SK-N-SH (cell line): ENCODE measurements around the gene MROH2A. TPM values are rescaled to one million over a fixed set of nuclear protein-coding genes. Genes with fewer than 3 reads are reported as not detected.

ENCODE experiments used
- CTCF ChIA-PET: fragments of 300-600, 350-600 bp; formaldehyde crosslinking; extraction: SDS; loops from one replicate; lab custom pipeline; 2021; lab: Yijun Ruan, JAX
- POLR2A ChIA-PET: fragments of 350-600 bp; sonication (Branson Sonifier 250); formaldehyde crosslinking; extraction: SDS; loops from one replicate; lab custom pipeline; 2020; ENCODE audit warnings: antibody characterized with exemption, inconsistent platforms; lab: Yijun Ruan, JAX
- DNase-seq: peaks from one replicate; pipeline ENCODE4 v3.0.0; 2012
- H2AFZ ChIP-seq: fragments of 200-600 bp; sonication (generic); 2 replicates; pipeline ENCODE4 v1.8.1; 2016; ENCODE audit warnings: antibody characterized with exemption, mild to moderate bottlenecking, low read depth
- H3F3A ChIP-seq: fragments of 200-600 bp; sonication (generic); replicated peaks from 2 replicates; pipeline ENCODE3; 2016; ENCODE audit warnings: antibody characterized with exemption, mild to moderate bottlenecking; ENCODE audit not compliant: insufficient read depth
- H3K27ac ChIP-seq, 2 experiments: fragments of 200-500 bp in 1 of 2; fragments of 200-600 bp in 1 of 2; sonication (Bioruptor generic) in 1 of 2; sonication (generic), shearing (Covaris generic) in 1 of 2; 2 replicates each; pipeline versions ENCODE4 v1.5.1 to v1.6.1; 2014 to 2016; ENCODE audit warnings: low read depth in 2 of 2, inconsistent platforms in 1 of 2, low read length in 1 of 2, mild to moderate bottlenecking in 1 of 2, mixed read lengths in 1 of 2
- H3K27me3 ChIP-seq: fragments of 200-600 bp; sonication (generic), shearing (Covaris generic); 2 replicates; pipeline ENCODE4 v1.6.1; 2016; ENCODE audit warnings: mixed run types; ENCODE audit not compliant: insufficient read depth
- H3K36me3 ChIP-seq, 2 experiments: fragments of 200-500 bp in 1 of 2; fragments of 200-600 bp in 1 of 2; sonication (Bioruptor generic) in 1 of 2; sonication (generic) in 1 of 2; replicated peaks in 1 of 2; 2 replicates each; pipeline versions ENCODE3 to v1.5.1; 2014 to 2016; ENCODE audit warnings: low read length in 1 of 2, mild to moderate bottlenecking in 1 of 2; ENCODE audit not compliant: insufficient read depth in 2 of 2, control insufficient read depth in 1 of 2
- H3K4me1 ChIP-seq, 2 experiments: fragments of 200-500 bp in 1 of 2; fragments of 200-600 bp in 1 of 2; sonication (Bioruptor generic) in 1 of 2; sonication (generic), shearing (Covaris generic) in 1 of 2; 2 replicates each; pipeline versions ENCODE4 v1.5.1 to v1.6.1; 2014 to 2016; ENCODE audit warnings: low read depth in 1 of 2, low read length in 1 of 2, mixed run types in 1 of 2; ENCODE audit not compliant: insufficient read depth in 2 of 2, control insufficient read depth in 1 of 2
- H3K4me2 ChIP-seq: fragments of 200-600 bp; sonication (generic), shearing (Covaris generic); 2 replicates; pipeline ENCODE4 v1.6.1; 2017; ENCODE audit warnings: mixed run types
- H3K4me3 ChIP-seq, 2 experiments: fragments of 200-500 bp in 1 of 2; fragments of 200-600 bp in 1 of 2; sonication (Bioruptor generic) in 1 of 2; sonication (generic), shearing (Covaris generic) in 1 of 2; 2 replicates each; pipeline versions ENCODE4 v1.5.1 to v1.8.1; 2014 to 2016; ENCODE audit warnings: low read depth in 2 of 2, inconsistent platforms in 1 of 2, low read length in 1 of 2, mild to moderate bottlenecking in 1 of 2, mixed read lengths in 1 of 2, moderate library complexity in 1 of 2
- H3K79me2 ChIP-seq: fragments of 200-600 bp; sonication (generic); 2 replicates; pipeline ENCODE4 v1.8.1; 2017; ENCODE audit warnings: mild to moderate bottlenecking; ENCODE audit not compliant: insufficient read depth
- H3K9ac ChIP-seq: fragments of 200-600 bp; sonication (generic); 2 replicates; pipeline ENCODE4 v1.6.1; 2017; ENCODE audit warnings: mixed run types
- H3K9me2 ChIP-seq: fragments of 200-600 bp; sonication (generic); 2 replicates; pipeline ENCODE4 v1.6.1; 2017; ENCODE audit warnings: mixed run types
- H3K9me3 ChIP-seq: fragments of 200-600 bp; sonication (generic); 2 replicates; pipeline ENCODE4 v1.6.1; 2017; ENCODE audit warnings: mixed run types, mild to moderate bottlenecking, moderate library complexity
- H4K20me1 ChIP-seq: fragments of 200-600 bp; sonication (generic); 2 replicates; pipeline ENCODE4 v1.6.1; 2017; ENCODE audit warnings: mild to moderate bottlenecking, mixed run types; ENCODE audit not compliant: insufficient read depth
- CHD2 ChIP-seq: fragments of 150-350 bp; IDR thresholded peaks from 2 replicates; pipeline ENCODE4 v1.6.1; 2018; ENCODE audit warnings: low read length; ENCODE audit not compliant: partially characterized antibody
- CTCF ChIP-seq: fragments of 200-600 bp; sonication (generic); IDR thresholded peaks from 2 replicates; pipeline ENCODE4 v1.6.1; 2017; ENCODE audit warnings: antibody characterized with exemption, mild to moderate bottlenecking, moderate library complexity
- ELF1 ChIP-seq: IDR thresholded peaks from 2 replicates; pipeline ENCODE4 v1.4.0; 2012
- FOSL2 ChIP-seq: IDR thresholded peaks from 2 replicates; pipeline ENCODE4 v1.4.0; 2012; ENCODE audit warnings: low read depth, mild to moderate bottlenecking, moderate library complexity, borderline replicate concordance
- FOXJ3 ChIP-seq: sonication (generic); formaldehyde crosslinking; IDR thresholded peaks from 2 replicates; pipeline ENCODE4 v1.5.1; 2020; ENCODE audit warnings: mild to moderate bottlenecking, missing genetic modification reagents
- FOXM1 ChIP-seq: IDR thresholded peaks from 2 replicates; pipeline ENCODE4 v1.4.0; 2012; ENCODE audit warnings: low read depth, mild to moderate bottlenecking
- MEF2A ChIP-seq: IDR thresholded peaks from 2 replicates; pipeline ENCODE4 v1.4.0; 2012; ENCODE audit warnings: low read depth, borderline replicate concordance
- MXI1 ChIP-seq: IDR thresholded peaks from 2 replicates; pipeline ENCODE4 v1.6.1; 2012; ENCODE audit warnings: mild to moderate bottlenecking, low read depth, low read length, improper control_type of control experiment
- NFIC ChIP-seq: IDR thresholded peaks from 2 replicates; pipeline ENCODE4 v1.4.0; 2012; ENCODE audit warnings: borderline replicate concordance
- NRF1 ChIP-seq: IDR thresholded peaks from 2 replicates; pipeline ENCODE4 v1.6.1; 2012; ENCODE audit warnings: low read depth, mild to moderate bottlenecking, low read length
- PBX3 ChIP-seq: IDR thresholded peaks from 2 replicates; pipeline ENCODE4; 2012
- POLR2AphosphoS5 ChIP-seq: IDR thresholded peaks from 2 replicates; pipeline ENCODE4 v1.6.1; 2012; ENCODE audit warnings: low read depth, low read length
- RAD21 ChIP-seq: IDR thresholded peaks from 2 replicates; pipeline ENCODE4 v1.6.1; 2012; ENCODE audit warnings: mild to moderate bottlenecking, low read length
- RCOR1 ChIP-seq: fragments of 150-350 bp; IDR thresholded peaks from 2 replicates; pipeline ENCODE4 v1.6.1; 2017; ENCODE audit warnings: antibody characterized with exemption, low read length
- REST ChIP-seq: IDR thresholded peaks from 2 replicates; pipeline ENCODE4 v1.6.1; 2012; ENCODE audit warnings: mild to moderate bottlenecking, low read depth, low read length, moderate library complexity
- RFX5 ChIP-seq: IDR thresholded peaks from 2 replicates; pipeline ENCODE4 v1.6.1; 2012; ENCODE audit warnings: mild to moderate bottlenecking, improper control_type of control experiment, low read length
- SIN3A ChIP-seq: IDR thresholded peaks from 2 replicates; pipeline ENCODE4 v1.6.1; 2012; ENCODE audit warnings: low read depth, mild to moderate bottlenecking, low read length, moderate library complexity, borderline replicate concordance
- SMC3 ChIP-seq: IDR thresholded peaks from 2 replicates; pipeline ENCODE4 v1.6.1; 2012; ENCODE audit warnings: low read depth, low read length, improper control_type of control experiment
- TCF12 ChIP-seq: IDR thresholded peaks from 2 replicates; pipeline ENCODE4 v1.4.0; 2012
- TEAD4 ChIP-seq: IDR thresholded peaks from 2 replicates; pipeline ENCODE4 v1.4.0; 2012; ENCODE audit warnings: mild to moderate bottlenecking, borderline replicate concordance; ENCODE audit not compliant: insufficient read depth
- whole genome bisulfite sequencing: methylation state at CpG from one replicate; pipeline ENCODE4 v1.1.6; 2017; ENCODE audit warnings: low lambda C conversion rate; 5-methylcytosine and 5-hydroxymethylcytosine counted together
- polyA plus RNA-seq, 3 experiments: library from polyadenylated mRNA; depleted of rRNA; stranded (reverse); fragments of >200 nt; gene quantifications; 2 replicates each; pipeline ENCODE4 v1.2.3, GENCODE V29; 2012

The MROH2A gene
- polyA plus RNA-seq, 1 of the 3 experiments (the other 2 are of a cell fraction) = 0.02 TPM

GRCh38 chr2:233844064-233844807, 66.1 kb downstream of the MROH2A start:
- no peaks in the 10 kb centered on the region for H3K9me2 ChIP-seq
- H3K9ac ChIP-seq = no peak overlapping the region
- H3K4me2 ChIP-seq = no peak overlapping the region
- no peak overlapping the region for H3K27ac ChIP-seq
- no peaks in the 10 kb centered on the region for H3K27me3 ChIP-seq
- CTCF ChIA-PET = interaction anchor here (0.6 kb wide), 2 partner anchors 11 to 211 kb away, joined by 3 read pairs; partner anchors contain the start of gene HJURP
- H3K4me3 ChIP-seq = no peak overlapping the region
- H3K4me1 ChIP-seq = peaks cover 0 to 12% of the 10 kb centered on the region in 2 experiments; a peak in 1 of 4 replicates
- DNase-seq = no peak
- H3K79me2 ChIP-seq = peaks cover 99% of the 10 kb centered on the region
- TF ChIP-seq CTCF (no peak), TCF12 (no peak), FOSL2 (no peak), RAD21 (no peak), ELF1 (no peak), NRF1 (no peak), NFIC (no peak), SMC3 (no peak), FOXJ3 (CRISPR knock-in tag) (no peak), PBX3 (no peak), SIN3A (no peak), TEAD4 (no peak), FOXM1 (no peak), CHD2 (no peak)
- H2AFZ ChIP-seq = no peak overlapping the region
- peaks cover 3% of the 10 kb centered on the region for H3F3A ChIP-seq
- H3K36me3 ChIP-seq = peaks cover 46 to 63% of the 10 kb centered on the region in 2 experiments
- 95% methylated on average over 16 of the region's 19 CpGs for WGBS
- H4K20me1 ChIP-seq = peaks cover 32% of the 10 kb centered on the region; the same call in 1 of the 2 replicates
- no peaks in the 10 kb centered on the region for H3K9me3 ChIP-seq
- POLR2A ChIA-PET = no interaction called here

- no peaks in the 10 kb centered on the region for H3K9me2 ChIP-seq
- WGBS = 88% methylated on average over 2 of the region's 3 CpGs
- peaks cover 99% of the 10 kb centered on the region for H3K79me2 ChIP-seq
- CTCF ChIA-PET = no interaction called here
- POLR2A ChIA-PET = no interaction called here
- peaks cover 52 to 61% of the 10 kb centered on the region in 2 experiments for H3K36me3 ChIP-seq
- H3K27ac ChIP-seq = no peak overlapping the region
- peaks cover 32% of the 10 kb centered on the region; the same call in 1 of the 2 replicates for H4K20me1 ChIP-seq
- H3K9ac ChIP-seq = no peak overlapping the region
- peaks cover 0 to 10% of the 10 kb centered on the region in 2 experiments; a peak in 1 of 4 replicates for H3K4me1 ChIP-seq
- peaks cover 3% of the 10 kb centered on the region for H3F3A ChIP-seq
- no peak overlapping the region for H2AFZ ChIP-seq
- H3K27me3 ChIP-seq = no peaks in the 10 kb centered on the region
- H3K4me2 ChIP-seq = no peak overlapping the region
- no peak for DNase-seq
- H3K9me3 ChIP-seq = no peaks in the 10 kb centered on the region
- no peak overlapping the region for H3K4me3 ChIP-seq
- TF ChIP-seq PBX3 = no peak
- TF ChIP-seq POLR2AphosphoS5 = no peak
- TF ChIP-seq RCOR1 = no peak
- TF ChIP-seq REST = no peak
- TF ChIP-seq SIN3A = no peak
- TF ChIP-seq MEF2A = no peak
- TF ChIP-seq MXI1 = no peak
- TF ChIP-seq FOSL2 = no peak
- no peak for TF ChIP-seq RFX5
- no peak for TF ChIP-seq RAD21
- no peak for TF ChIP-seq TCF12
- TF ChIP-seq FOXJ3 (CRISPR knock-in tag) = no peak
- TF ChIP-seq SMC3 = no peak
Measured at GRCh38 chr2:233844836-233845235, 66.7 kb downstream of the MROH2A start.
